Measurements from ENCODE around the gene OR6X1. TPM values are rescaled to one million over a fixed set of nuclear protein-coding genes. Genes with fewer than 3 reads are reported as not detected.

OR6X1 gene
- total RNA-seq, 1 donor from 2014 or later = not detected

DNA sequence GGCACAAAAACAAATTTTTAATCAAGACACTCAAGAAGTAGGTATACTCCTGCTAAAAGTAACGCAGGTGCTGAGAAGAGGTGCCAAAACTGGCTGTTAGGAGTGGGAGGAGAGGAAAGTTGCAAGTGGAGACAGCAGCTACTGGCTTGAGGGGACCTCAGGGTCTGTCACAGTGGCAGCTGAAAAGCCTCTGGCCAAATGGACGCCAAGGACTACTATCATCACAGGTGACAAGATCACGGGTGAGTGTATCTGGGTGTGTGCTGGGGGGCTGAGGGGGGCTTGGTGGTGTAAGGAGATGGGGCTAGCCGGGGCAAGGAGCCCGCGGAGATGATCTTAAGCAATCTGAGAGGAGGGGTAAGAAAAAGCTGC lies 13.5 kb downstream of the OR6X1 start:
- Histone ChIP-seq H4K20me1 (ENCODE audit: insufficient read depth, low read length) (peaks cover 23% of the 10 kb centered on the region), H3K27ac (ENCODE audit: low read depth, low read length) (peak overlapping the region; percentile 76), H3K79me2 (ENCODE audit: insufficient read depth, low read length) (peaks cover 60% of the 10 kb centered on the region), H3K4me3 (ENCODE audit: insufficient read depth, low read depth, low read length) (peak overlapping the region; percentile 96), H3K4me1 (ENCODE audit: insufficient read depth, low read length) (peaks cover 11% of the 10 kb centered on the region), H3K36me3 (ENCODE audit: insufficient read depth, low read length) (peaks cover 17% of the 10 kb centered on the region), H3K27me3 (ENCODE audit: insufficient read depth, low read length) (no peaks in the 10 kb centered on the region), H3K9ac (ENCODE audit: low read length) (peak overlapping the region; percentile 92), H3K9me3 (ENCODE audit: insufficient read depth, low read depth, low read length) (no peaks in the 10 kb centered on the region), H2AFZ (ENCODE audit: low read depth, low read length) (peak overlapping the region; percentile 87), H3K4me2 (ENCODE audit: low read length) (peak overlapping the region; percentile 99)
- DNase-seq (ENCODE audit: low read depth) (no peak), FAIRE-seq (no peak)
- Mint-ChIP-seq H3K36me3 (ENCODE audit: low read depth, unreplicated experiment) (peaks cover 10% of the 10 kb centered on the region), H3K4me3 (ENCODE audit: unreplicated experiment) (peak overlapping the region; percentile 99), H3K4me1 (ENCODE audit: low read depth, unreplicated experiment) (peaks cover 12% of the 10 kb centered on the region), H3K27me3 (ENCODE audit: low read depth, unreplicated experiment) (no peaks in the 10 kb centered on the region), H3K27ac (ENCODE audit: unreplicated experiment) (peak overlapping the region; percentile 77), H3K9me3 (ENCODE audit: unreplicated experiment) (no peaks in the 10 kb centered on the region)
- TF ChIP-seq, protein P1, sequence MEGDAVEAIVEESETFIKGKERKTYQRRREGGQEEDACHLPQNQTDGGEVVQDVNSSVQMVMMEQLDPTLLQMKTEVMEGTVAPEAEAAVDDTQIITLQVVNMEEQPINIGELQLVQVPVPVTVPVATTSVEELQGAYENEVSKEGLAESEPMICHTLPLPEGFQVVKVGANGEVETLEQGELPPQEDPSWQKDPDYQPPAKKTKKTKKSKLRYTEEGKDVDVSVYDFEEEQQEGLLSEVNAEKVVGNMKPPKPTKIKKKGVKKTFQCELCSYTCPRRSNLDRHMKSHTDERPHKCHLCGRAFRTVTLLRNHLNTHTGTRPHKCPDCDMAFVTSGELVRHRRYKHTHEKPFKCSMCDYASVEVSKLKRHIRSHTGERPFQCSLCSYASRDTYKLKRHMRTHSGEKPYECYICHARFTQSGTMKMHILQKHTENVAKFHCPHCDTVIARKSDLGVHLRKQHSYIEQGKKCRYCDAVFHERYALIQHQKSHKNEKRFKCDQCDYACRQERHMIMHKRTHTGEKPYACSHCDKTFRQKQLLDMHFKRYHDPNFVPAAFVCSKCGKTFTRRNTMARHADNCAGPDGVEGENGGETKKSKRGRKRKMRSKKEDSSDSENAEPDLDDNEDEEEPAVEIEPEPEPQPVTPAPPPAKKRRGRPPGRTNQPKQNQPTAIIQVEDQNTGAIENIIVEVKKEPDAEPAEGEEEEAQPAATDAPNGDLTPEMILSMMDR (IDR thresholded peaks at IDR 0.05; ENCODE audit: insufficient read depth, low read depth, low read length) = no peak
- TF ChIP-seq EZH2 (IDR thresholded peaks at IDR 0.05; ENCODE audit: insufficient read depth, low read length) = no peak

DNA sequence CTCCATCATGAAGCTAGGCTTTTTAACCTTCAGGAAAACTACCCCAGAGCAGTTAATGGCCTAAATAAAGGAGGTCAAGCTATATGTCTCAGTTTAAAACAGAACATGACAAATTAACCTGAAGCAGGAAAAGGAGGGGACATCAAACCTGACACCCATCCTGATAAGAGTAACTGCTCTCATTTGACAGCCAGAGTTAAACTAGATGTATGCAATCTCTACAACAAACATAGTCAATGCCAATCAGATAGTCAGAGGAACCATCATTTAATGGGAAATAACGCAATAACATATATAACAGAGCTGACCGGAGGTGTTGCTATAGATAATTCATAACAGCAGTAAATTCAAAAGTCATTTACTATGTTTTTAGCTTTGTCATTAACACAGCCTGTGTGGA lies 15.9 kb downstream of the OR6X1 start:
- no peak overlapping the region for H3K4me3 ChIP-seq (ENCODE audit: insufficient read depth, low read depth, low read length)
- Mint-ChIP-seq H3K27ac (ENCODE audit: unreplicated experiment) (no peak overlapping the region), H3K27me3 (ENCODE audit: low read depth, unreplicated experiment) (no peaks in the 10 kb centered on the region), H3K4me1 (ENCODE audit: low read depth, unreplicated experiment) (peaks cover 12% of the 10 kb centered on the region), H3K9me3 (ENCODE audit: unreplicated experiment) (no peaks in the 10 kb centered on the region), H3K4me3 (ENCODE audit: unreplicated experiment) (no peak overlapping the region), H3K36me3 (ENCODE audit: low read depth, unreplicated experiment) (peaks cover 14% of the 10 kb centered on the region)
- no peak overlapping the region for H3K9ac ChIP-seq (ENCODE audit: low read length)
- no peak for FAIRE-seq
- no peak overlapping the region for H3K27ac ChIP-seq (ENCODE audit: low read depth, low read length)
- H3K79me2 ChIP-seq (ENCODE audit: insufficient read depth, low read length) = peaks cover 84% of the 10 kb centered on the region
- no peak for DNase-seq (ENCODE audit: low read depth)
- H3K9me3 ChIP-seq (ENCODE audit: insufficient read depth, low read depth, low read length) = no peaks in the 10 kb centered on the region
- TF ChIP-seq, protein P1 (IDR thresholded peaks at IDR 0.05; ENCODE audit: insufficient read depth, low read depth, low read length) = no peak
- no peak for TF ChIP-seq EZH2 (IDR thresholded peaks at IDR 0.05; ENCODE audit: insufficient read depth, low read length)
- H3K4me2 ChIP-seq (ENCODE audit: low read length) = no peak overlapping the region
- H3K27me3 ChIP-seq (ENCODE audit: insufficient read depth, low read length) = no peaks in the 10 kb centered on the region
- H3K36me3 ChIP-seq (ENCODE audit: insufficient read depth, low read length) = peaks cover 17% of the 10 kb centered on the region
- H4K20me1 ChIP-seq (ENCODE audit: insufficient read depth, low read length) = peaks cover 38% of the 10 kb centered on the region
- H3K4me1 ChIP-seq (ENCODE audit: insufficient read depth, low read length) = peaks cover 11% of the 10 kb centered on the region
- no peak overlapping the region for H2AFZ ChIP-seq (ENCODE audit: low read depth, low read length)

- no peak for DNase-seq (ENCODE audit: low read depth)
- H3K36me3 ChIP-seq (ENCODE audit: insufficient read depth, low read length) = peaks cover 17% of the 10 kb centered on the region
- no peak for TF ChIP-seq EZH2 (IDR thresholded peaks at IDR 0.05; ENCODE audit: insufficient read depth, low read length)
- TF ChIP-seq, protein P1 (IDR thresholded peaks at IDR 0.05; ENCODE audit: insufficient read depth, low read depth, low read length) = no peak
- Mint-ChIP-seq H3K4me1 (ENCODE audit: low read depth, unreplicated experiment) (peaks cover 6% of the 10 kb centered on the region), H3K36me3 (ENCODE audit: low read depth, unreplicated experiment) (peaks cover 14% of the 10 kb centered on the region), H3K9me3 (ENCODE audit: unreplicated experiment) (no peaks in the 10 kb centered on the region), H3K27ac (ENCODE audit: unreplicated experiment) (no peak overlapping the region), H3K27me3 (ENCODE audit: low read depth, unreplicated experiment) (no peaks in the 10 kb centered on the region), H3K4me3 (ENCODE audit: unreplicated experiment) (no peak overlapping the region)
- no peak overlapping the region for H3K4me3 ChIP-seq (ENCODE audit: insufficient read depth, low read depth, low read length)
- no peaks in the 10 kb centered on the region for H3K27me3 ChIP-seq (ENCODE audit: insufficient read depth, low read length)
- H4K20me1 ChIP-seq (ENCODE audit: insufficient read depth, low read length) = peaks cover 47% of the 10 kb centered on the region
- H3K4me1 ChIP-seq (ENCODE audit: insufficient read depth, low read length) = peaks cover 11% of the 10 kb centered on the region
- no peak overlapping the region for H3K4me2 ChIP-seq (ENCODE audit: low read length)
- no peak overlapping the region for H2AFZ ChIP-seq (ENCODE audit: low read depth, low read length)
- H3K9ac ChIP-seq (ENCODE audit: low read length) = no peak overlapping the region
- H3K79me2 ChIP-seq (ENCODE audit: insufficient read depth, low read length) = peaks cover 95% of the 10 kb centered on the region
- no peak overlapping the region for H3K27ac ChIP-seq (ENCODE audit: low read depth, low read length)
- FAIRE-seq = no peak
- H3K9me3 ChIP-seq (ENCODE audit: insufficient read depth, low read depth, low read length) = no peaks in the 10 kb centered on the region
These were observed 17.5 kb downstream of the OR6X1 start for GRCh38 chr11:123736769-123737168.
